RWPE1 (cell line): ENCODE results near the gene NRXN3.

Experiments
- CTCF ChIA-PET: fragments of 350-600 bp; sonication (Branson Sonifier 250); formaldehyde crosslinking; extraction: SDS; loops from one replicate; lab custom pipeline; 2021; lab: Yijun Ruan, JAX
- POLR2A ChIA-PET: fragments of 400-600 bp; formaldehyde crosslinking; extraction: SDS; loops from one replicate; lab custom pipeline; 2020; ENCODE audit warnings: antibody characterized with exemption; ENCODE audit not compliant: low non-redundant PET; lab: Yijun Ruan, JAX
- DNase-seq: peaks from one replicate; pipeline ENCODE4 v3.0.0; 2012; ENCODE audit warnings: low spot score
- H3K27ac ChIP-seq: fragments of 450-650 bp; 2 replicates; pipeline ENCODE4 v1.5.1; 2017
- TF ChIP-seq, protein P1 (sequence below): fragments of 450-650 bp; conservative IDR thresholded peaks from 2 replicates; pipeline ENCODE4 v1.5.1; 2017; ENCODE audit warnings: low read depth, mild to moderate bottlenecking

Gene NRXN3

DNA sequence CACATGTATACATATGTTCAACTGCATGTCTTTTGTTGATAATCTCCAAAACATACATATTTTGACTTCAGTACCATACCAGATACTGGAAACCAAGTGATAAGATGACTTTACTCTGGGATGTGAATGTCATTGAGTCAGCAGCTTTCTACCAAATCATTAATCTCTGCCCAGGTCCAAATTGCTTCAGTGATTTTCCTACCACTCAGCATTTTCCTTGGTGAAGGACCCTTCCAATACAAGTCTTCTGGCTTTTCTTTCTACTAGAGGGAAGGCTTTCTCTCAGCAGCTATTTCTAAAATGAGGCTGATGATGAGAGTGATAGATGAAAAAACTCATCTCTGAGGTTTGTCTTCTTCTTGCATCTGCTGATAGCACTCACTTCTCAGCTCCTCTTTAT lies 1008.5 kb downstream of the NRXN3 start:
- TF ChIP-seq, protein P1, sequence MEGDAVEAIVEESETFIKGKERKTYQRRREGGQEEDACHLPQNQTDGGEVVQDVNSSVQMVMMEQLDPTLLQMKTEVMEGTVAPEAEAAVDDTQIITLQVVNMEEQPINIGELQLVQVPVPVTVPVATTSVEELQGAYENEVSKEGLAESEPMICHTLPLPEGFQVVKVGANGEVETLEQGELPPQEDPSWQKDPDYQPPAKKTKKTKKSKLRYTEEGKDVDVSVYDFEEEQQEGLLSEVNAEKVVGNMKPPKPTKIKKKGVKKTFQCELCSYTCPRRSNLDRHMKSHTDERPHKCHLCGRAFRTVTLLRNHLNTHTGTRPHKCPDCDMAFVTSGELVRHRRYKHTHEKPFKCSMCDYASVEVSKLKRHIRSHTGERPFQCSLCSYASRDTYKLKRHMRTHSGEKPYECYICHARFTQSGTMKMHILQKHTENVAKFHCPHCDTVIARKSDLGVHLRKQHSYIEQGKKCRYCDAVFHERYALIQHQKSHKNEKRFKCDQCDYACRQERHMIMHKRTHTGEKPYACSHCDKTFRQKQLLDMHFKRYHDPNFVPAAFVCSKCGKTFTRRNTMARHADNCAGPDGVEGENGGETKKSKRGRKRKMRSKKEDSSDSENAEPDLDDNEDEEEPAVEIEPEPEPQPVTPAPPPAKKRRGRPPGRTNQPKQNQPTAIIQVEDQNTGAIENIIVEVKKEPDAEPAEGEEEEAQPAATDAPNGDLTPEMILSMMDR: no peak
- CTCF ChIA-PET: no interaction called here
- POLR2A ChIA-PET: no interaction called here
- H3K27ac ChIP-seq: no peak overlapping the region
- DNase-seq: no peak

DNA sequence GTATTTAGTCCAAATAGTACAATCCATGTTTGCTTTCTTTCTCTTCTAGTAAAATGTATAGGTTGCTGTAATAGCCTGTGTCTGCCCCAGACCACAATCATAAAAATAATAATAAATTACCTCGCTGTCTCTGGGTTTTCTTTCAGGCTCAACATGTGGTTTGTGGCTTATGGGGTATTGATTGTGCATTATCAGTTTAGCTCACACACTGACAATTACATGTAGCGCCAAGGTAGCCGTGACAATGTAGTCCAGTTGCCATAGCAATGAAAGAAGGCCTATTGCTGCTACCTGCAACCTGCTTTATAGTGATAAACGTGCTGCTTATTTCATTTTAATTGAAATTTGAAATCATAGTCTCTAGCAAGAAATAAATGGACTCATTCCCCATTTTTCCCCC lies 1009.8 kb downstream of the NRXN3 start:
- DNase-seq: no peak
- CTCF ChIA-PET: no interaction called here
- no peak overlapping the region for H3K27ac ChIP-seq
- POLR2A ChIA-PET: no interaction called here
- TF ChIP-seq, protein P1: no peak

DNA sequence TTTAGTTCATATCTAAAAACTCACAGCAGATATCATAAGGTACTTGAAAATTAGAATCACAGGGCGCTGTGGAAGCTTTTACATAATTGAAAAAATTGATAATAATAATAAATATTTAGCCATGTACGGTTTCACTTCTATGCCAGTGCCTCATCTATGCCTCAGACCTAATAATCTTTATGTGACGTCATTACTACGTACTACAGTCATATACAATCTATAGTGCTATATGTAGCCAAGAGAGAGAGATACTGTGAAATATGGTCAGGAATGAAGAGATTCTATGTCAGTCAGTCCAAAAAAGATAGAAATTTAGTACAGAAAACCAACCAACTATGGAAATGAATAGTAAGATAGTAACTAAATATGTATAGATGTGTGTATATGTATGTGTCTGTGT lies 1010.5 kb downstream of the NRXN3 start:
- ChIA-PET CTCF (no interaction called here), POLR2A (no interaction called here)
- TF ChIP-seq, protein P1: no peak
- DNase-seq: no peak
- no peak overlapping the region for H3K27ac ChIP-seq

DNA sequence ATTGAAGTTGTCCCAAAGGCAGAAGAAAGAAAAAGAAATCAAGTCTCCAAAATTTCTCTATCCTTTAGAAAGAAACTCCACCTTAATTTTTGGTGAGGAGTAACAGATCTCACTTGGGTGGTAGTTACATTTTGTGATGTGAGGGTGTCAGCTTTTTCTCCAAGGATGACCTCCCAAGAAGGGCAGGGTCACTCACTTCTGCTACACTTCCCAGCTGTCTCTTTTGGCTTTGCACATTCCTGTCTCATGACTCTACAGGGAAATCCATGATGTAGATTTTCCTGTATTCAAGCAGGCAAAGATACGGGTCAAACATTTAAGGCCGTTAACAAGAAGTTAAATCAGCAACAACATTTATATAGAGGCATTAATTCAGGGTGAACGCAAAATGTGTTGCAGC lies 1016.4 kb downstream of the NRXN3 start:
- no peak for DNase-seq
- no peak overlapping the region for H3K27ac ChIP-seq
- POLR2A ChIA-PET: no interaction called here
- CTCF ChIA-PET: no interaction called here
- TF ChIP-seq, protein P1: no peak

DNA sequence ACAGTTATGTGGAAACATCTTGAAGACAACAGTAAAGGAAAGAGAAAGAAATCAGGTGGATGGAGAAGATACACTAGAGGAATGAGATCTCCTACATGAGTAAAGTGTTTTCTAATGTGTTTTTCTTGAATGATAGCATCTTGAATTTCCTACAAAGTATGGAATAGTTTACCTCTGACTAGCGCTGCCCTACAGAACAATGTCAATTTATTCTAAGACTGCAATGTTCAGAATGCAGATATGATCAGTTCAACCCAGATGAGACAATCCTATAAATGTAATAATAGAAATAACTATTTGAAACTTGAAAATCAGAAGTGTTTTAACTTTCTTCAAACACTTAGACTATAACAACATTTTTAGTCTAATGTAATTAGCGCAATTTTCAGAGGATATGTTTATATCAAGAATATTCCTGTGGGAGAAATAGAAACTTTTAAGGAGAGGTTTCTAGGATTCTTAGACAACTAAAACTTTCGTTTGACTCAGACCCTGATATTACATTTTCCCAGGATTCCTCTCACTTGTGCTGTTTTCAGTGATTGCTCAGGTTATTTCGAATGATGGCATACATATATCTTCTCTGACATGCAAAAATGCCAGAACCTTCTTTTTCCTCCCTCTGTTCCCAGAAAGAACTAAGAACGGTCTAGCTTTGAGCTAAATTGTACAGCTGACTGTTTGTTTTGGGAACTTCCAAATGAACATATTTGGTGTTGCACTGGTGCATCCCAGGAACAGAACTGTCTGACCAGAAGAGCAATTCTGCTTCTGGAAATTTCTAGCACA lies 1023.7 kb downstream of the NRXN3 start:
- TF ChIP-seq, protein P1: no peak
- ChIA-PET POLR2A (no interaction called here), CTCF (interaction anchor here (0.8 kb wide), 1 partner anchor 45 kb away, joined by 3 read pairs; no protein-coding TSS in a partner anchor)
- DNase-seq: no peak
- no peak overlapping the region for H3K27ac ChIP-seq

DNA sequence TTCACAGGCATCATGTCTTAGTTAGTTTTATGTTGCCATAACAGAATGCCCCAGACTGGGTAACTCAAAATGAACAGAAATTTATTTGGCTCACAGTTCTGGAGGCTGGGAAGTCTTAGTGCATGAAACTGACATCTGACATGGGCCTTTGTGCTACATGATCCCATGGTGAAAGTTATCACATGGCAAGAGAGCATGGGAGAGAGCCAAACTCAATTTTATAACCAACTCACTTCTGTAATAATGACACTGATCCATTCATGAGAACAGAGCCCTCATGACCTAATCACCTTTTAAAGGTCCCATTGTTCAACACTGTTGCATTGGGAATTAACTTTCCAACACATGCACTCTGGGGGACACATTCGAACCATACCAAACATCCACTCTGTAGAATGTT lies 1026.0 kb downstream of the NRXN3 start:
- CTCF ChIA-PET: no interaction called here
- DNase-seq: no peak
- TF ChIP-seq, protein P1: no peak
- no peak overlapping the region for H3K27ac ChIP-seq
- POLR2A ChIA-PET: no interaction called here
